NOMO-1 treated with dmso at 0.1 percent for 144 hours (cell line): ENCODE data around the gene PTP4A2.
A peak's percentile ranks its signal among the peaks of the same experiment; 100 is the strongest.

Experiments
- DNase-seq: peaks from one replicate; lab custom pipeline; 2025; ENCODE audit not compliant: unreplicated experiment; lab: John Stamatoyannopoulos, UW

The PTP4A2 gene

GRCh38 chr1:31938184-31938975 is at the start of gene PTP4A2:
Gene PTP4A2, minus strand, starts transcription at chr1:31938368. Its CDS starts 19,303 bp downstream, at chr1:31919065.
- DNase-seq, result peak; percentile 96

- no peak for DNase-seq
Measured at GRCh38 chr1:31987135-31987619, 49.0 kb upstream of the PTP4A2 start.

- no peak for DNase-seq
Measured at GRCh38 chr1:31985430-31985829, 47.3 kb upstream of the PTP4A2 start.

GRCh38 chr1:31984419-31985347 is 46.5 kb upstream of the PTP4A2 start:
- DNase-seq, result no peak

GRCh38 chr1:31981972-31982371 is 43.8 kb upstream of the PTP4A2 start:
- no peak for DNase-seq

- DNase-seq, result no peak
Measured at GRCh38 chr1:31981456-31981839, 43.3 kb upstream of the PTP4A2 start.

GRCh38 chr1:31980835-31981455 is 42.8 kb upstream of the PTP4A2 start:
- DNase-seq, result no peak

- DNase-seq, result no peak
Measured at GRCh38 chr1:31978843-31979400, 40.8 kb upstream of the PTP4A2 start.

- peak; percentile 11 for DNase-seq
Measured at GRCh38 chr1:31977385-31978131, 39.4 kb upstream of the PTP4A2 start.

GRCh38 chr1:31976401-31976800 is 38.2 kb upstream of the PTP4A2 start:
- no peak for DNase-seq

GRCh38 chr1:31970873-31971272 is 32.7 kb upstream of the PTP4A2 start:
- no peak for DNase-seq

- DNase-seq, result no peak
Measured at GRCh38 chr1:31961536-31961935, 23.4 kb upstream of the PTP4A2 start.

GRCh38 chr1:31959521-31960340 is 21.6 kb upstream of the PTP4A2 start:
- no peak for DNase-seq

GRCh38 chr1:31957701-31958674 is 19.8 kb upstream of the PTP4A2 start:
- DNase-seq, result peak; percentile 70

GRCh38 chr1:31955917-31956736 is 18.0 kb upstream of the PTP4A2 start:
- DNase-seq, result peak; percentile 92

GRCh38 chr1:31954607-31955283 is 16.6 kb upstream of the PTP4A2 start:
- DNase-seq, result peak; percentile 41

GRCh38 chr1:31952825-31953220 is 14.7 kb upstream of the PTP4A2 start:
- no peak for DNase-seq
